GM19468 (cell line): ENCODE results near the gene RNU1-2.
"Not testable (repeated sequence)": the region's sequence is repeated elsewhere in the genome, so short reads cannot be mapped to it uniquely, and the experiment has no call there.

Experiments
- ATAC-seq: cut with Tn5 transposase; IDR thresholded peaks from one replicate; pipeline ENCODE4 v1.9.1; 2021; ENCODE audit warnings: mild to moderate bottlenecking, moderate library complexity, moderate number of reproducible peaks; ENCODE audit not compliant: unreplicated experiment; ENCODE audit errors: extremely low read depth

RNU1-2 gene

DNA sequence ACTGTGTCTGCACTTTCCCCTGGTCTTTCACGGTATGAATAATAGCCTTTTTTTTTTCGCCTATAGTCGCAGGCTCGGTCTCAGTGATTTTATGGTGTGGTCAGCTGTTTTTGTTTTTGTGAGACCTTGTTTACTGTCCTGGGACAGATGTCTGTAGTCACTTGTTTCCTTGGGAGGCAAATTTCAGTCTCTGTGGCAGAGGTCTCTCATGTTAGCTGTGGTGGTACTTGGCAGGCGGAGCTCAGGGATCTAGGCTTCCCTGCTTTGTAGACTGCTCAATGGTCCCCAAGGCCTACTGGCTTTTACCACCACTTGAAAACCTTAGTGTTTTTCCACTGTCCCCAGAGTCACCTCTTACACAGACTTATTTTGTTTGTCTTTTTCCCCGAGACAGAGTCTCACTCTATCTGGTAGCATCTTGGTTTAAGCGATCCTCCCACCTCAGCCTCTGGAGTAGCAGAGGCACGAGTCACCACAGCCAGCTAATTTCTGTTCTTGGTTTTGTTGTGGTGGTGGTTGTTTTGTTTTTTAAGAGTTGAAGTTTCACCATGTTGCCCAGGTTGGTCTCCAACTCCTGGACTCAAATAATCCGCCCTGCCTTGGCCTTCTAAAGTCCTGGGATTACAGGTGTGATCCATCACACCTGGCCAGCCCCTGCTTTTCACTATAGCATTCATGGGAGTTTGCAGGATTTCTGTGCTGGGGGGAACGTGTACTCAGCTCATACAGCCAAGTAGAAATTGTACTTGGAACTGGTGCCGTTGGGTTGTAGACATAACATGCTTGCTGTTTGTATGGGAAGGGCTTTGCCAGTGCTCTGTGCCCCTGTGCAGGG lies 10.3 kb downstream of the RNU1-2 start:
- no peak for ATAC-seq

DNA sequence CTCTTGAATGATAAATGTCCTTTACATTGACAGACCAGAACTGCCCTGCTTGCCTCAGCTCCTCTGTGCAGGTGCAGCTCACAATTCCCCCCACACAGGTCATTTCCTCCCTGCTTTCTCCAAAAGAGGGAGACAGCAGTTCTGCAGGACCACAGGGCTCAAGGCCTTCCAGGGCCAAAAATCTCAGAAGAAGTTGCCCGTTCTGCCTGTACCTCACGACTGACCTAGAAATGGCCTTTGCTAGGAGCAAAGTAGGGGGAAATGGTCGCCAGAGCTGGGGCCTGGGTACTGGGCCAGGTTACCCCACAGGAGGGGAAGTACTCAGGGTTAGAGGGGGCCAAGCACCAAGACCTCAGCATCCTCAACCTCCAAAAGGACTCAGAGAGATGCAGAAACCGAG lies 11.1 kb downstream of the RNU1-2 start:
- ATAC-seq = no peak

DNA sequence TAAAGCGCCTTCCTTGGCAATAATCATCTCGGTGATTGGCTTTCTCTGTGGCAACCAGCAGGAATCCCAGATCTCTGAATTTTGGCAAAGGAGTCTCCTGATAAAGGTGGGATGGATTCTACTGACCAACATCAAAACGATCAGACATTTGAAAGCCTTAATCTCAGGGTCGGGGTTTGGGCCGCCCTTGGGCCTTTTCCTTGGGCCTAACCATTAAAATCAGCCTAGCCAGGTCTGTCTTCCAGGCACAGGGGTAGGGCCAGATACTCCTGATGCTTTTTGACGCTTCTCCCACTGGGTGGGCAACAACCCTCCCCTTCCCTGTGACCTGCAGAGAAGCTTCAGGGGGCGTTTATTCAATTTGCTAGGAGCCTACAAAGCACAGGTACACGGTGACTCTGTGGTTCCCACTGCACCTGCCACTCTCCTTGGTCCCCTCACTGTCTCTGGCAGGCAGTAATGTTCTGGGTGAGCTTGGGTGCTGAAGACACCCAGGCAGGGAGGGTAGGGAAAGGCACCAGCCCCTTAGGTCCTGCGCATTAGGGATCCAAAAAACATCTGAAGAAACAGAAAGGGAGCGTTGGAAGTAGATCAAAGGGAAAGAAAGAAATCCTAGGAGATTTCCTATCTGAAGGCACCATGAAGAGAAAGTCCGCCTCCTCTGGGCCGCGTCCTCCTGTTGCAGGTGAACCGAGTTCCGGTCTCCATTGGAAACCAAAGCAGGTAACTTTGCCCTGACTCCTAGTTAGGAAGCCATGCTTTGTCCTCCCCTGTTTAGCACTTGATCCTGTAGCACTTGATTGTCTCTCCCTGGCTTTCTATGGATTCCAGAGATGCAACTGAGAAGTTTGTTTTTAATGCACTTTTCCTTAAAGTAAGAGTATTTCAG lies 12.3 kb downstream of the RNU1-2 start:
- no peak for ATAC-seq

DNA sequence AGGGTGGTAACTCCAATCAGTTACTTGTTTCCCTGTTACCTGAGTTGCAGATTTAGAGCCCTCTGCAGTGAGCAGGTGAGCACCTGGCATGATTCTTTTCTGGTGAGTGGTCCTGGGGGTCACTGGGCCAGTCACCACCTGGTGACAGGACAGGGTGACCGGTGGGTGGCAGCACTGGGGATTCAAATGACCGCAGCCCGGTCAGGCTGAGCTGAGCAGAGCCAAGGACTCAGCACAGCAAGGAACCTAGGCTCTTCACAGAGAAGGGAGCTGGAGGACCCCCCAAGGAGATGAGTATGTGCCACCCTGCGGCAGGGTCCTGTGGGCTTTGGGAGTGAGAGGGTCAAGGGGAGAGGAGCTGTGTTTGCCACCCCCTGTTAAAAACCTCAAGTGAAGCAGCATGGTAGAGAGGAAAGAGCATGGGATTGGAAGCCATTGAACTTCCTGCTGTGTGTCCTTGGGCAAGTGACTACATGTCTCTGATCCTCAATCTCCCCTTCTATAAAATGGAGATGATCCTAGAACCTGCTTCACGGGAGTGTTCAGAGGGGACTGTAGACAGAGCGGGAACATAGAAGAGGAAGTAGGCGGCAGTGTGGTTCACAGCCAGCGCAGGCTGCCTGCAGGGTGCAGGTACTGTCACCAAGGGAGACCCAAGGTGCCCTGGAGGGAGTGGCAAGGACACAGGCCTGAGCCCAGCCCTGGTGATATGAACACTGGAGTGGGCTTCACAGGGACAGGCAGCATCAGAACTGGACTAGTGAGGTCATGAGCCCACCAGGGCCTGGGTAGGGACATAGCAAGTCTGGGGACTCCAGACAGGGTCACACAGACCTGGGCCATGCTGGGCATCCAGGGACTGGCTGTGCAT lies 16.3 kb downstream of the RNU1-2 start:
- ATAC-seq = not testable (repeated sequence)

DNA sequence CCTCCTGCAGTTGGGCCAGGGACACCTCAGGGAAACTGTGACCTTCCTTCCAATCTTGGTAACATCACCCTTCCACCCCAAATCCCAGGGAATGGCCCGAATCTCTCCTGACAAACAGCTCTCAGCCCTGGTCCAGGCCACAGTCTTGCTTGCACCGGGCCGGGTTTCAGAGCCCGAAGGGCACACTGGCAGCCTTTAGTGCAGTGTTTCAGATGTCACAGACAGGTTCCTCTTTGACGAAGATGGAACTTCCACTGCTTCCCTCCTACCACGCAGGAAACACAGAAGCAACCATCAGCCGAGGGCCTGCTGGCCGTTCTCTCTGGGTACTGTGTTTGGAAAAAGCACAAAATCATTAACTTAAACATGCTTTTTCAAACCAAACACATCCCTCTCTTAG lies 17.0 kb downstream of the RNU1-2 start:
- not testable (repeated sequence) for ATAC-seq

DNA sequence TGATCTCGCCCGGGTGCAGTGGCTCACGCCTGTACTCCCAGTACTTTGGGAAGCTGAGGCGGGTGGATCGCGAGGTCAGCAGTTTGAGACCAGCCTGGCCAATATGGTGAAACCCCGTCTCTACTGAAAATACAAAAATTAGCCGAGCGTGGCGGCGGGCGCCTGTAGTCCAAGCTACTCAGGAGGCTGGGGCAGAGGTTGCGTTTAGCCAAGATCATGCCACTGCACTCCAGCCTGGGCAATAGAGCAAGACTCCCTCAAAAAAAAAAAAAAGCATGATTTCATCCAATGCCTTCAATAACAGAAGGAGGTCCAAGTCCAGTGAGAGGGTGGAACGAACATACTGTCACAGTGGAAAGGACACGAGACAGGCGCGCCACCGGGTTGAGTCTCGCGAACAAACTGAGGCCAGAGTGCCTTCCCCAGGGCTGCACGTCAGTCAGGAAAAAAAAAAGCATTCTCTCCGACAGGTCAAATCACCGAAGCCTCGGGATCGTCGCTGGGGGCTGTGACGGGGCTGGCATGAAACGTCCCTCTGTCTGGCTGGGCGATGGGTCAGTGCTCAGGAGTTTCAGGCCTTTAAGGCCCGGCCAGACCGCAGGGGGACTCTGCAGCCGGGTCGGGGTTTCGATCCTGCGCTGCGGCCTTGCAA lies 17.5 kb downstream of the RNU1-2 start:
- no peak for ATAC-seq

DNA sequence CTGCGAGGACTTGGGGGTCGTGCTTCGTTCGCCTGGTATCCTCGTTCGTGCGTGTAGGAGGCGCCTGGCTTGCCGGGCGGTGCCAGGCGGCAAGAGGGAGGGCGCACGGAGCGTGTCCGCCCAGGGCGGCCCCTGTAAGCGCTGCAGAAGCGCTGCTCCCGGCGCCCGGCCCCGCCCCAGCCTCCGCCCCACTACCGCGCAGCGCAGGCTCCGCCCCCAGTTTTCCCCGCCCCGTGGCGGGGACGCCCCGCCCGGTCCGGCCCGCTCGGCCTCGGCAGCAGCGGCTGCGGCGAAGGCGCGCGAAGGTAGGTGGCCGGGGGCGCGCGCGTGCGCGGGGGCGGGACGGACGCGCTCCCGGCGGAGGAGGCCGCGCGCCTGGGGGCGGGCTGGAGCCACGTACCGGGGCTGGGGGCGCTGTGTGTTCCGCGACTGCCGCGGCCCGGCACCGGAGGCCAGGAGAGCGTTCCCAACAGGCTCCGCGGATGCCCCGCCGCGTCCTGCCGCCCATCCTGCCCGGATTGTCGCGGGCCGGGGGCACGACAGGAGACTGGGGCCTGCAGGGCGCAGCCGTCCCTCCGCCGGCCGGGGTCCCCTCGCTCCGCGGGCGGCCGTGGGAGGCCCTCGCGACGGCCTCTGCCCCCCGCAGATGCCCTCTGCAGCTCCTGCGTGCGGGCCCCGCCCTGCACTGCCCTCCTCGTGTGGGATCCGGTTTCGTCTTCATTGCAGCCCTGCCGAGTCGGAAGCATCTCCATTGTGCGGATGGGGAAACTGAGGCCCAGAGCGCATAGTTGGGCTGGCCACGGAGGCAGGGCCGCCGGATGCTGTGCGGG lies 18.3 kb downstream of the RNU1-2 start:
- ATAC-seq = peak; percentile 81

DNA sequence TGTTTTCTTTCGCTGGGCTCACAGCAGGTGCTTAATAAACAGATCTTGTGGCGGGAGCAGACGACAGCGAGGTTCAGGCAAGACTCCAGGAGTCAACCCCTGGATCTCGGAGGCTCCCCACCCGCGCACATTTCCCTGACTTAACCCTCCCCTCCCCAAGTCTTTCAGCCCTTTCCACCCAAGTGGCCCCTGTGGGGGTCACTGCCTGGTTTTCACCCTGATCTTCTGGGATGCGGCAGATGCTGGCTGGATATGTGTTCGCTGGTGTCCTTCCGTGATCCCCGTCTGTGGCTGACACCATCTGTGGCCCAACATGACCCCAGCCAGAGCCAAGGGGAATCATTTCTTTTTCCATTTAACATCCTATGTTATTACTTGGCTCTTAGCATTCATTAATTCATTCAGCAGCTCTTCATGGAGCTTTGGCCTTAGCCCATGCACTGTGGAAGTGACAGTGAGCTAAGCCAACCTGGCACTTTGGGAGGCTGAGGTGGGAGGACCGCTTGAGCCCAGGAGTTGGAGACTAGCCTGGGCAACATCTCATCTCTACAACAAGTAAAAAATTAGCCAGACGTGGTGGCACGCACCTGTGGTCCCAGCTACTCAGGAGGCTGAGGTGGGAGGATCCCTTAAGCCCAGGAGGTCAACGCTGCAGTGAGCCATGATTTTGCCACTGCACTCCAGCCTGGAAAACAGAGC lies 19.3 kb downstream of the RNU1-2 start:
- ATAC-seq = not testable (repeated sequence)

DNA sequence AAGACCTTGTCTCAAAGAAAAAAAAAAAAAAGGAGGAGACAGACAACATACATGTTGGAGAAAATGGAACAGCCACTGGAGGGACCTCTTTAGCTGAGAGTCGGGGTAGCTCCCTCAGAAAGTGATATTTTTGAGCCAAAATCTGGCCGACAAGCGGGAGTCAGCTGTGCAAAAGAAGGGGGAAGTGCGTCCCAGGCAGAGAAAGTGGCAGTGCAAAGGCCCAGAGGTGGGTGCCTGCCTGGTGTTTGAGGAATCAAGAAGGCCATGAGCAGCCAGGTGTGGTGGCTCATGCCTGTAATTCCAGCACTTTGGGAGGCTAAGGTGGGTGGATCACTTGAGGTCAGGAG lies 19.8 kb downstream of the RNU1-2 start:
- no peak for ATAC-seq

DNA sequence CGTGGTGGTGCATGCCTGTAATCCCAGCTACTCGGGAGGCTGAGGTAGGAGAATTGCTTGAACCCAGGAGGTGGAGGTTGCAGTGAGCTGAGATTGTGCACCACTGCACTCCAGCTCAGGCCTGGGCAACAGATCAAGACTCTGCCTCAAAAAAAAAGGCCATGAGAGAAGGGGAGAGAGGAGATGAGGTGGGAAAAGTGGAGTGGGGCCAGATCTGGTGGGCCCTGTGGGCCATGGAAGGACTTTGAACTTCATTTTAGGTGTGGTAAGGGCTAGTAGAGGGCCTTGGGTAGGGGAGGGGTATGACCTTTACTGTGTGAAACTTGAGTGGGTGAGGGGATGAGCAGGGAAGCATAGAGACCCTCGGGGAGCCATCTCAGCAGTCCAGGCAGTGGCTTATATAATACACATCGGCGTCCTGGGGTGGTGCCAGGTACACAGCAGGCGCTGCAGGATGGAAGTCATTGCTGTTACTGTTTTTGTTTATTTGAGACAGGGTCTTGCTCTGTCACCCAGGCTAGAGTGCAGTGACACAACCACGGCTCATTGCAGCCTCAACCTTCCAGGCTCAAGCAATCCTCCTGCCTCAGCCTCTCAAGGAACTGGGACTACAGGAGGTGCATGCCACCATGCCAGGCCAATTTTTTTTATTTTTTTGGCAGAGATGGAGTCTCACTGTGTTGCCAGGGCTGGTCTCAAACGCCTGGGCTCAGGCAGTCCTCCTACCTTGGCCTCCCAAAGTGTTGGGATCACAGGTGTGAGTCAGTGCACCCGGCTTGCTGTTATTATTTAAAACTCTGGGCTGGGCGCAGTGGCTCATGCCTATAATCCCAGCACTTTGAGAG lies 20.5 kb downstream of the RNU1-2 start:
- ATAC-seq = not testable (repeated sequence)

DNA sequence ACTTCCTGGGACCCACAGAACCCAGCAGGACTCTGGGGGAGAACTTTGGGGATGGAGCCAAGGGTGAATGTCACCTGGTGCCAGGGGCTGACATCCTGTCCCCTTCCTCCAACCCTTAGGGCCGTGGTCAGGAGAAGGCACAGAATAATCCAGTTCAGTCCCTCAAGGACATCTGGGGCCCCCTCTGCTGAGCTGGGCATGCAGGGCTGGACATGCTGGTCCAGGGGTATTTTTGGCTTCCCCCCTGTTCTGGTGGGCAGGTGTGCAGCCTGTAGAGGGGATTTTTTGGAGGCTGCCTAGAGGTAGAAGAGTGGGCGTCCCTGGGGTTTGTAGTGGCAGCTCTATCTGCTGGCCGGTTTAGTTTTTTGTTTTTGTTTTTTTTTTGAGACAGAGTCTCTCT lies 22.6 kb downstream of the RNU1-2 start:
- ATAC-seq = no peak

DNA sequence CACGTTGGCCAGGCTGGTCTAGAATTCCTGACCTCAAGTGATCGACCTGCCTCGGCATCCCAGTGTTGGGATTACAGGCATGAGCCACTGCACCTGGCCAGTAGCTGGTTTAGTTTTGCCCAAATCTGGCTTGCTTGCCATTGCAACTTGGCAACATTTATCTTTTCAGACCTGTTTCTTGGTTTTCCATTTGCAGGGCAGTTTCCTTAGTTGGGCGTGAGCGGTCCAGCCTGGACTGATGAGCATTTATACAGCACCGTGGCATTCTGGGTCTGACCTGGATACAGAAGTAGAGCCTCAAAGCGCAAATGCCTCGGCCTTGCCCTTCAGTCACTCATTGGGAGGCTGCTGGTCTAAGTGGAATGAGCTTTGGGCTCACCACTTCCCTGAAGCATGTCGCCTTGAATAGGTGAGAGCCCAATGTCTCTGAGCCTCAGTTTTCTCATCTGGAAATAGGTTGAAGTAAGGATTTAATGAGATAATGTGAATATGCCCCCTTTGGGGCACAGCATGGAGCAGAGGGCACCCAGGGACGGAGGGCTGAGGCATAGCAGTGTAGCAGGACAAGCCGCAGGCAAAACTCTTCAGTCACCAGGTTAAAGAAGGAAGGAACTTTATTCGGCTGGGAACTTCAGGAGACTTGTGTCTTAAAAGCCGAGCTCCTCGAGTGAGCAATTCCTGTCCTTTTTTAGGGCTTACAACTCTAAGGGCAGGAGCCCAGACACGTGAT lies 23.3 kb downstream of the RNU1-2 start:
- ATAC-seq = not testable (repeated sequence)

DNA sequence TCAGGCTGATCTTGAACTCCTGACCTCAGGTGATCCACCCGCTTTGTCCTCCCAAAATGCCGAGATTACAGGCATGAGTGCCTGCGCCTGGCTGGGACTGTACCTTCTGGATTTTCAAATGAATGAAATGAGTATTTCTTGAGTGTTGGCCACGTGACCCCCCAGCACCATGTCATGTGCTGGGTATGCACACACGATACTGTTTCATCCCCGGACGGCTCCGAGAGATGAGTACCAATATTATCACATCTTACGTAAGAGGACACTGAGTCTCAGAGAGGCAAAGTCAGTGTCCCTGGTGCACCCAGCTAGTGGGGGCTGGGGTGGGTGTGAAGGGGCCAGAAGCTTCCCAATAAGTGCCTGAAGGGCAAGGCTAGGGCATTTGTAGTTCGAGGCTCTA lies 25.2 kb downstream of the RNU1-2 start:
- ATAC-seq = no peak

DNA sequence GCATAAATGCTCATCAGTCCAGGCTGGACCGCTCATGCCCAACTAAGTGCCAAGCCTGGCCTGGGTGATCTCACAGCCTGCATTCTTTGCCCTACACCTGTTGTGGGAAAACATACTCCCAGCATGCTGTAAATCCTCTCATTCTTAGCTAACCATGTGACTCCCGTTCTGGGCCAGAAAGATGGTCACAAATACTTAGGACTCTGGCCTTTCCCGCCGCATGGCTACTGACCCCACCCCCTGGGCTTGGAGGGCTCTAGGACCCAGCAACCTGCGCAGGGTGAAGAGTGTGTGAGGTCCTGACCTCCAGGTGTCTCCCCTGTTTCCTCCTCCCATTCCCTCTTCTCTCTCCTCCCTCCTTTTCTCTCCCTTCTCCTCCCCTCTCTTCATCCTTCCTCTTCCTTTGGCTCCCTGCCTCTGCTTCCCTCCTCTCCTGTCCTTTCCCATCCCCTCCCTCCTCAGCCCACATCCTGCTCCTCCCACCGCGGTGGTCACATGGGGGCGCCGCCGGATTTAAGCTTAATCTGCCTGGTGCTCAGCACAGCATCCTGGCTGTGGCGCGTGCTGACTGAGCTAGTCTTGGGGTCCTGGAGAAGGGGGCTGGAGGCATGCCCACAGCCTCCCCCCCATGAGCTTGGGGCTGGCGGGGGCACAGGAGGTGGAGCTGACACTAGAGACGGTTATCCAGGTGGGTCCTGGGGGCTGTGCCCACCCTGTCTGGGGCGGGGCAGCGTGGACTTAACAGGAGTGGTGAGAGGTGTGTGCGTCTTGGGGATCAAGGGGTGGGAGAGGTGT lies 25.8 kb downstream of the RNU1-2 start, which contains the start of gene CROCC:
TSS of gene CROCC (plus strand) at position 541 of the 795 bp plus-strand sequence. CDS start at position 629, 88 bp downstream.
- ATAC-seq = no peak

DNA sequence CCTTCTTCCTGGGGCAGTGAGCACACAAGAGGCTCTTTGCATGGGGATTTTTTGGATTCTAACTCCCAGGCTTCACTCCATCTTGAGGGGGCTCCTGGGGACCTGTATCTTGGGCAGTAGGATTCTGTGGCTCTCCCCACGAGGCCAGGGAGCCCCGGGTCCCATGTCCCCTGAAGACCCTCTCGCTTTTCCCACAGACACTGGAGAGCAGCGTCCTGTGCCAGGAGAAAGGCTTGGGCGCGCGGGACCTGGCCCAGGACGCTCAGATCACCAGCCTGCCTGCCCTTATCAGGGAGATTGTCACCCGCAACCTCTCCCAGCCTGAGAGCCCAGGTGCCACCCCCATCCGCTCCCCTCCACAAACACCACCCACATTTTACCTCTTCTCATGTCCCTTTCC lies 26.7 kb downstream of the RNU1-2 start:
- no peak for ATAC-seq

DNA sequence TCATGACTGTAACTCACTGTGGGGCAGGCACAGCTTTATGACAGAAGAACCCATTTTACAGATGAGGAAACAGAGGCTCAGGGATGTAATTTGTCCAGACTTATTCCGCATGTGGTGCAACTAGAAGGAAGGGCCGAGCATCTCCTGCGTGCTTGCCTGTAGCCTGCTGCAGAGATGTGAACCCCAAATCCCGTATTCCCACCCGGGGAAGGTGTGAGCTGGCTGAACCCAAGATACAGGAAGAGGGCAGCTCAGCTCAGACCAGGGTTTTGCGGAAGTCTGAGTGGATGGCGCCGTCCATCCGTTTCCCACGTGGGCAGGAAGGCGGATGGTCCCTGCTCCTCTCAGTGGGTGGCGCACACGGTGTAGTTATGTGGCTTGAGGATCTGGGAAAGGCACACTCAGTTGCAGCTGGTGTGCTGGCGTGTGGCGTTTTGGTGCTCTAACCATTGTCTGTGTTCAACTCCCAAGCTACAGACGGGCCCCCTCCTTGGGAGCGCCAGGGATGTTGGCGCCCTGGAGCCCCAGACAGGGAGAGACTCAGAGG lies 27.2 kb downstream of the RNU1-2 start:
- ATAC-seq = no peak
